Cardiac septum (tissue), 1 donor: Measurements from ENCODE around the gene MGST2. TPM values are rescaled to one million over a fixed set of nuclear protein-coding genes. Genes with fewer than 3 reads are reported as not detected.

Experiments used
- DNase-seq: peaks from one replicate; pipeline ENCODE4 v3.0.0-alpha.2; 2020; ENCODE audit warnings: low spot score
- intact Hi-C: fragments of 100-400 bp; cut with DNase I; formaldehyde crosslinking; loops from one replicate; pipeline ENCODE4 v1.14.0; 2022
- total RNA-seq: library from RNA; stranded (reverse); fragmentation: NEBNext Ultra II Directional; extraction: Animal tissue kit (Norgen Biotek cat#: 25700); gene quantifications from one replicate; pipeline ENCODE4 v1.2.1, GENCODE V29; 2021
- donor health status: DM: no; HTN: no; CAD: no.

The MGST2 gene
- total RNA-seq, 1 donor from 2014 or later, result 90.7 TPM

GRCh38 chr4:139639654-139640053 lies 26.0 kb upstream of the MGST2 start:
- no peak for DNase-seq
- intact Hi-C loops, result loop anchor here (10.0 kb wide), 1 partner anchor 605 kb away; no protein-coding TSS in a partner anchor

GRCh38 chr4:139641218-139641617 lies 24.4 kb upstream of the MGST2 start:
- intact Hi-C loops, result no loop called here

GRCh38 chr4:139642364-139642763 lies 23.3 kb upstream of the MGST2 start:
- intact Hi-C loops, result no loop called here
- no peak for DNase-seq

More at GRCh38 chr4:139641218-139641617, 24.4 kb upstream of the MGST2 start:
- DNase-seq, result no peak

GRCh38 chr4:139643042-139643895 lies 22.4 kb upstream of the MGST2 start:
- intact Hi-C loops, result no loop called here

GRCh38 chr4:139645458-139645857 lies 20.2 kb upstream of the MGST2 start:
- intact Hi-C loops, result no loop called here
- no peak for DNase-seq

More at GRCh38 chr4:139643042-139643895, 22.4 kb upstream of the MGST2 start:
- DNase-seq, result no peak

GRCh38 chr4:139647184-139647583 lies 18.4 kb upstream of the MGST2 start:
- intact Hi-C loops, result no loop called here
- no peak for DNase-seq

- DNase-seq, result no peak
- intact Hi-C loops, result no loop called here
Measured at GRCh38 chr4:139647952-139648351, 17.7 kb upstream of the MGST2 start.

- intact Hi-C loops, result loop anchor here (2.0 to 5.0 kb wide), 2 partner anchors 47 to 154 kb away; no protein-coding TSS in a partner anchor
- peak; percentile 90 for DNase-seq
Measured at GRCh38 chr4:139651282-139652194, 14.1 kb upstream of the MGST2 start.

- no peak for DNase-seq
- intact Hi-C loops, result loop anchor here (5.0 kb wide), 1 partner anchor 157 kb away; no protein-coding TSS in a partner anchor
Measured at GRCh38 chr4:139654516-139654915, 11.1 kb upstream of the MGST2 start.

- intact Hi-C loops, result loop anchor here (5.0 kb wide), 1 partner anchor 597 kb away; no protein-coding TSS in a partner anchor
- DNase-seq, result no peak
Measured at GRCh38 chr4:139655116-139655515, 10.5 kb upstream of the MGST2 start.

- no peak for DNase-seq
- intact Hi-C loops, result loop anchor here (5.0 kb wide), 1 partner anchor 595 kb away; no protein-coding TSS in a partner anchor
Measured at GRCh38 chr4:139656614-139657486, 8.8 kb upstream of the MGST2 start.

- intact Hi-C loops, result loop anchor here (5.0 kb wide), 1 partner anchor 594 kb away; no protein-coding TSS in a partner anchor
- DNase-seq, result no peak
Measured at GRCh38 chr4:139658185-139658584, 7.4 kb upstream of the MGST2 start.

- intact Hi-C loops, result loop anchor here (5.0 kb wide), 1 partner anchor 594 kb away; no protein-coding TSS in a partner anchor
- no peak for DNase-seq
Measured at GRCh38 chr4:139658586-139659382, 6.8 kb upstream of the MGST2 start.

GRCh38 chr4:139659735-139660424 lies 5.7 kb upstream of the MGST2 start:
- DNase-seq, result no peak
- intact Hi-C loops, result loop anchor here (5.0 kb wide), 1 partner anchor 592 kb away; no protein-coding TSS in a partner anchor

- DNase-seq, result no peak
- intact Hi-C loops, result no loop called here
Measured at GRCh38 chr4:139660568-139661043, 5.0 kb upstream of the MGST2 start.

- intact Hi-C loops, result no loop called here
- DNase-seq, result no peak
Measured at GRCh38 chr4:139663561-139664138, 2.0 kb upstream of the MGST2 start.

GRCh38 chr4:139664442-139664841 lies 1.2 kb upstream of the MGST2 start:
- intact Hi-C loops, result no loop called here
- DNase-seq, result no peak
